Measurements from ENCODE around the gene LRRC8B. TPM values are rescaled to one million over a fixed set of nuclear protein-coding genes. Genes with fewer than 3 reads are reported as not detected.

Gene LRRC8B
- total and polyA plus RNA-seq, 9 of the 15 experiments (the other 6 are each of a cell fraction or from before 2014, with no cell fraction given) = 4.3 to 43.7 (median 14.4) TPM

DNA sequence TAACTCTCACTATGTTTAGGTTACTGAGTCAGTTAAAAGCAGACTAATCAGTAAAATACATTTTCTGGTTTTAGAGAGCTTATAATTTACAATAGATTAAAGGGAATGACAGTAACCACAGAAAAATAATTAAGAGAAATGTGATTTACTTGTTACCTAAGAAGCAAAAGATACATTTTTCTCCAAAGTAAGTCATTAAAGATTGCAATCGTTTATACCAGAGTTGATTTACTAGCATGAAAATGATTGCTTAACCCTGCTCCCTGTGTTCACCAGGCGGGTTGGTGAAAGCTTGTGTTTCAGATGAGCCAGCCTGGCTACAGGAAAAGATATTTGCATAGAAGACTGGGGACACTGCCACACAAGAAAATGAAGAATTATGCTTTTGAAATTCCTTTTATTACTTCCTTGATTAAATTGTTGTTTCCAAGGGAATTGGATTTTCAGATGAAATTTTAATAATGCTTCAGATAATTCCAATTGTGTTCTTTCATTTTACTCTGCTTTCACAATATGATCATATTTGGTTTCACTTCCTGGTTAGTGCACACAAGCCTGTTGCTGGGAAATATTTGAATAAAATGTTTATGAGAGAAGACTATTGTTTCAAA is 27.9 kb downstream of the LRRC8B start:
- Histone ChIP-seq H2AFZ (ENCODE audit: low read depth, low read length) (no peak overlapping the region), H3K9me3 (replicated peaks; ENCODE audit: control insufficient read depth, insufficient read depth, low read depth, low read length) (no peaks in the 10 kb centered on the region), H3K9me1 (ENCODE audit: control insufficient read depth, insufficient read depth, low read length) (no peaks in the 10 kb centered on the region), H4K20me1 (replicated peaks; ENCODE audit: control insufficient read depth, insufficient read depth, low read length) (no peaks in the 10 kb centered on the region), H3K27ac (ENCODE audit: extremely low read depth, low read depth, low read length) (peak overlapping the region; percentile 29; the same call in 1 of the 3 replicates), H3K79me2 (ENCODE audit: control insufficient read depth, insufficient read depth, low read length) (peaks cover 87% of the 10 kb centered on the region), H3K4me2 (ENCODE audit: insufficient read depth, low read length) (no peak overlapping the region), H3K9ac (ENCODE audit: insufficient read depth in 1 of 2, low read depth in 2 of 2, low read length in 2 of 2) (no peak overlapping the region), H3K4me3 (no peak overlapping the region), H3K36me3 (ENCODE audit: control insufficient read depth, insufficient read depth, low read length) (peaks cover 77% of the 10 kb centered on the region), H3K4me1 (replicated peaks in 1 of 2; ENCODE audit: control insufficient read depth in 2 of 2, insufficient read depth in 2 of 2, low read length in 2 of 2) (peaks cover 9 to 46% of the 10 kb centered on the region in 2 experiments; a peak in 4 of 5 replicates), H3K27me3 (ENCODE audit: control insufficient read depth in 2 of 2, insufficient read depth in 2 of 2, low read length in 2 of 2) (no peaks in the 10 kb centered on the region)
- TF ChIP-seq ZNF75A (CRISPR knock-in tag; IDR thresholded peaks at IDR 0.05) (no peak), CXXC5 (CRISPR knock-in tag; IDR thresholded peaks at IDR 0.05) (no peak), SLC30A9 (CRISPR knock-in tag; IDR thresholded peaks at IDR 0.05) (no peak), HMG20B (CRISPR knock-in tag; IDR thresholded peaks at IDR 0.05) (no peak), RBBP5 (IDR thresholded peaks at IDR 0.05; ENCODE audit: borderline replicate concordance, insufficient read depth, low read length, poor library complexity, severe bottlenecking) (no peak), CEBPG (CRISPR knock-in tag; IDR thresholded peaks at IDR 0.05) (no peak), CEBPG (tag; conservative IDR thresholded peaks at IDR 0.05 in 1 of 2, IDR thresholded peaks at IDR 0.05 in 1 of 2) (peak in 1 of 2 experiments; percentile 19; a peak in 1 of 4 replicates)
- TF ChIP-seq, protein P1, sequence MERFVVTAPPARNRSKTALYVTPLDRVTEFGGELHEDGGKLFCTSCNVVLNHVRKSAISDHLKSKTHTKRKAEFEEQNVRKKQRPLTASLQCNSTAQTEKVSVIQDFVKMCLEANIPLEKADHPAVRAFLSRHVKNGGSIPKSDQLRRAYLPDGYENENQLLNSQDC (CRISPR knock-in tag; IDR thresholded peaks at IDR 0.05) = no peak
- TF ChIP-seq, protein P2, sequence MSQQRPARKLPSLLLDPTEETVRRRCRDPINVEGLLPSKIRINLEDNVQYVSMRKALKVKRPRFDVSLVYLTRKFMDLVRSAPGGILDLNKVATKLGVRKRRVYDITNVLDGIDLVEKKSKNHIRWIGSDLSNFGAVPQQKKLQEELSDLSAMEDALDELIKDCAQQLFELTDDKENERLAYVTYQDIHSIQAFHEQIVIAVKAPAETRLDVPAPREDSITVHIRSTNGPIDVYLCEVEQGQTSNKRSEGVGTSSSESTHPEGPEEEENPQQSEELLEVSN (IDR thresholded peaks at IDR 0.05; ENCODE audit: borderline replicate concordance in 1 of 2, extremely low read depth in 1 of 2, insufficient read depth in 1 of 2, insufficient read length in 1 of 2, low read depth in 1 of 2, low read length in 1 of 2, poor library complexity in 1 of 2, severe bottlenecking in 1 of 2) = no peak
- TF ChIP-seq, protein P3, sequence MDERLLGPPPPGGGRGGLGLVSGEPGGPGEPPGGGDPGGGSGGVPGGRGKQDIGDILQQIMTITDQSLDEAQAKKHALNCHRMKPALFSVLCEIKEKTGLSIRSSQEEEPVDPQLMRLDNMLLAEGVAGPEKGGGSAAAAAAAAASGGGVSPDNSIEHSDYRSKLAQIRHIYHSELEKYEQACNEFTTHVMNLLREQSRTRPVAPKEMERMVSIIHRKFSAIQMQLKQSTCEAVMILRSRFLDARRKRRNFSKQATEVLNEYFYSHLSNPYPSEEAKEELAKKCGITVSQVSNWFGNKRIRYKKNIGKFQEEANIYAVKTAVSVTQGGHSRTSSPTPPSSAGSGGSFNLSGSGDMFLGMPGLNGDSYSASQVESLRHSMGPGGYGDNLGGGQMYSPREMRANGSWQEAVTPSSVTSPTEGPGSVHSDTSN (CRISPR knock-in tag; IDR thresholded peaks at IDR 0.05; ENCODE audit: low read depth) = no peak
- TF ChIP-seq, protein P3 (tag; conservative IDR thresholded peaks at IDR 0.05; ENCODE audit: low read depth) = 0 out of 2 replicates have a peak, but pooled peaks have one; percentile 18
- intact Hi-C loops (cut with micrococcal nuclease) = no loop called here
- in situ Hi-C loops (cut with MboI) = no loop called here
- CTCF ChIA-PET (ENCODE audit: low intra/inter-chr PET ratio) = no interaction called here
- POLR2A ChIA-PET = interaction anchor here (1.9 kb wide), 1 partner anchor 11 kb away, joined by 8 read pairs; no protein-coding TSS in a partner anchor
- ATAC-seq = no peak
- no peak for FAIRE-seq
- no peak for DNase-seq (ENCODE audit: extremely low read depth in 1 of 4, low spot score in 3 of 4)
- no TSS peak for BruUV-seq (replicated peaks)
- WGBS (ENCODE audit: insufficient coverage, low coverage, missing lambda C conversion rate) = 89% methylated on average over 2 of the region's 2 CpGs
